Measurements from ENCODE around the gene LRRD1.

DNA sequence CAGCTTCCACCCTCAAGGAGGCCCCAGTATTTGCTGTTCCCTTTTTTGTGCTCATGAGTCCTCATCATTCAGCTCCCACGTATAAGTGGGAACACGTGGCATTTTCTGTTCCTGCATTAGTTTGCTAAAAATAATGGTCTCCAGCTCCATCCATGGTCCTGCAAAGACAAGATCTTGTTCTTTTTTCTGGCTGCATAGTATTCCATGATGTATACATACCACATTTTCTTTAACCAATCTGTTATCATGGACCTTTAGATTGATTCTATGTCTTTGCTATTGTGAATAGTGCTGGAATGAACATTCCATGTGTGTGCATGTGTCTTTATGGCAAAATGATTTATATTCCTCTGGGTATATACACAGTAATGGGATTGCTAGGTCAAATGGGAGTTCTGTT, 49.8 kb upstream of the LRRD1 start:
- TF ChIP-seq, protein P1, sequence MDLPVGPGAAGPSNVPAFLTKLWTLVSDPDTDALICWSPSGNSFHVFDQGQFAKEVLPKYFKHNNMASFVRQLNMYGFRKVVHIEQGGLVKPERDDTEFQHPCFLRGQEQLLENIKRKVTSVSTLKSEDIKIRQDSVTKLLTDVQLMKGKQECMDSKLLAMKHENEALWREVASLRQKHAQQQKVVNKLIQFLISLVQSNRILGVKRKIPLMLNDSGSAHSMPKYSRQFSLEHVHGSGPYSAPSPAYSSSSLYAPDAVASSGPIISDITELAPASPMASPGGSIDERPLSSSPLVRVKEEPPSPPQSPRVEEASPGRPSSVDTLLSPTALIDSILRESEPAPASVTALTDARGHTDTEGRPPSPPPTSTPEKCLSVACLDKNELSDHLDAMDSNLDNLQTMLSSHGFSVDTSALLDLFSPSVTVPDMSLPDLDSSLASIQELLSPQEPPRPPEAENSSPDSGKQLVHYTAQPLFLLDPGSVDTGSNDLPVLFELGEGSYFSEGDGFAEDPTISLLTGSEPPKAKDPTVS (IDR thresholded peaks at IDR 0.05; ENCODE audit: low read depth, low read length): no peak
- TF ChIP-seq, protein P2, sequence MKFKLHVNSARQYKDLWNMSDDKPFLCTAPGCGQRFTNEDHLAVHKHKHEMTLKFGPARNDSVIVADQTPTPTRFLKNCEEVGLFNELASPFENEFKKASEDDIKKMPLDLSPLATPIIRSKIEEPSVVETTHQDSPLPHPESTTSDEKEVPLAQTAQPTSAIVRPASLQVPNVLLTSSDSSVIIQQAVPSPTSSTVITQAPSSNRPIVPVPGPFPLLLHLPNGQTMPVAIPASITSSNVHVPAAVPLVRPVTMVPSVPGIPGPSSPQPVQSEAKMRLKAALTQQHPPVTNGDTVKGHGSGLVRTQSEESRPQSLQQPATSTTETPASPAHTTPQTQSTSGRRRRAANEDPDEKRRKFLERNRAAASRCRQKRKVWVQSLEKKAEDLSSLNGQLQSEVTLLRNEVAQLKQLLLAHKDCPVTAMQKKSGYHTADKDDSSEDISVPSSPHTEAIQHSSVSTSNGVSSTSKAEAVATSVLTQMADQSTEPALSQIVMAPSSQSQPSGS (IDR thresholded peaks at IDR 0.05; ENCODE audit: low read length): no peak
- no peak for TF ChIP-seq ZSCAN29 (IDR thresholded peaks at IDR 0.05)
- TF ChIP-seq EZH2 (IDR thresholded peaks at IDR 0.05; ENCODE audit: borderline replicate concordance, control insufficient read depth, low read depth, low read length): no peak
- TF ChIP-seq ZNF274 (IDR thresholded peaks at IDR 0.05; ENCODE audit: insufficient read depth, insufficient read length): no peak
- TF ChIP-seq, protein P3, sequence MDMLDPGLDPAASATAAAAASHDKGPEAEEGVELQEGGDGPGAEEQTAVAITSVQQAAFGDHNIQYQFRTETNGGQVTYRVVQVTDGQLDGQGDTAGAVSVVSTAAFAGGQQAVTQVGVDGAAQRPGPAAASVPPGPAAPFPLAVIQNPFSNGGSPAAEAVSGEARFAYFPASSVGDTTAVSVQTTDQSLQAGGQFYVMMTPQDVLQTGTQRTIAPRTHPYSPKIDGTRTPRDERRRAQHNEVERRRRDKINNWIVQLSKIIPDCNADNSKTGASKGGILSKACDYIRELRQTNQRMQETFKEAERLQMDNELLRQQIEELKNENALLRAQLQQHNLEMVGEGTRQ (IDR thresholded peaks at IDR 0.05; ENCODE audit: borderline replicate concordance, low read depth, low read length): no peak
- TF ChIP-seq NFXL1 (IDR thresholded peaks at IDR 0.05; ENCODE audit: borderline replicate concordance): no peak
- TF ChIP-seq CREB1 (IDR thresholded peaks at IDR 0.05; ENCODE audit: low read depth): no peak
- TF ChIP-seq ZBED1 (IDR thresholded peaks at IDR 0.05; ENCODE audit: borderline replicate concordance): no peak
- no peak for TF ChIP-seq LARP7 (IDR thresholded peaks at IDR 0.05)

Measured in GM12878 (cell line).